HG02623 (cell line): ENCODE measurements around the gene TEX55.
"Not testable (repeated sequence)": the region's sequence is repeated elsewhere in the genome, so short reads cannot be mapped to it uniquely, and the experiment has no call there.

Experiments used
- ATAC-seq: cut with Tn5 transposase; IDR thresholded peaks from one replicate; pipeline ENCODE4 v1.9.1; 2021; ENCODE audit warnings: moderate library complexity; ENCODE audit not compliant: unreplicated experiment

The TEX55 gene

GRCh38 chr3:119145500-119146167 is at the start of gene TEX55:
Gene TEX55 (plus strand): TSS chr3:119146165. CDS start chr3:119146190, 25 bp downstream.
- peak; percentile 60 for ATAC-seq

GRCh38 chr3:119098003-119098402 is 48.0 kb upstream of the TEX55 start:
- no peak for ATAC-seq

GRCh38 chr3:119098619-119099222 is 47.2 kb upstream of the TEX55 start:
- ATAC-seq, result no peak

- ATAC-seq, result no peak
Observed at GRCh38 chr3:119099785-119100184, 46.2 kb upstream of the TEX55 start.

GRCh38 chr3:119104031-119104430 is 41.9 kb upstream of the TEX55 start:
- no peak for ATAC-seq

- ATAC-seq, result not testable (repeated sequence)
Observed at GRCh38 chr3:119118330-119118729, 27.6 kb upstream of the TEX55 start.

GRCh38 chr3:119120480-119120879 is 25.5 kb upstream of the TEX55 start:
- no peak for ATAC-seq

GRCh38 chr3:119122350-119122749 is 23.6 kb upstream of the TEX55 start:
- no peak for ATAC-seq

GRCh38 chr3:119125342-119125741 is 20.6 kb upstream of the TEX55 start:
- ATAC-seq, result no peak

- ATAC-seq, result no peak
Observed at GRCh38 chr3:119125742-119126504, 20.0 kb upstream of the TEX55 start.

- ATAC-seq, result not testable (repeated sequence)
Observed at GRCh38 chr3:119130291-119130690, 15.7 kb upstream of the TEX55 start.

- not testable (repeated sequence) for ATAC-seq
Observed at GRCh38 chr3:119132291-119132690, 13.7 kb upstream of the TEX55 start.

- ATAC-seq, result not testable (repeated sequence)
Observed at GRCh38 chr3:119139360-119139759, 6.6 kb upstream of the TEX55 start.

- no peak for ATAC-seq
Observed at GRCh38 chr3:119140466-119140865, 5.5 kb upstream of the TEX55 start.

- ATAC-seq, result peak; percentile 25
Observed at GRCh38 chr3:119145128-119145499, 851 bp upstream of the TEX55 start.

- no peak for ATAC-seq
Observed at GRCh38 chr3:119146578-119147375, 812 bp downstream of the TEX55 start.

GRCh38 chr3:119147494-119147893 is 1.5 kb downstream of the TEX55 start:
- ATAC-seq, result no peak

GRCh38 chr3:119148493-119149180 is 2.7 kb downstream of the TEX55 start:
- no peak for ATAC-seq

- no peak for ATAC-seq
Observed at GRCh38 chr3:119149484-119149883, 3.5 kb downstream of the TEX55 start.

GRCh38 chr3:119156868-119157267 is 10.9 kb downstream of the TEX55 start:
- ATAC-seq, result no peak

GRCh38 chr3:119157971-119158370 is 12.0 kb downstream of the TEX55 start:
- ATAC-seq, result no peak
